ENCODE results near the gene SPATA20. TPM values are rescaled to one million over a fixed set of nuclear protein-coding genes. Genes with fewer than 3 reads are reported as not detected.

Gene SPATA20
- total and polyA plus RNA-seq, 2 of the 4 experiments (the other 2 are of a cell fraction), result 17.0 to 35.0 TPM

GRCh38 chr17:50523208-50523607 is 23.8 kb upstream of the SPATA20 start:
- DNase-seq (no peak), ATAC-seq (ENCODE audit: low read depth) (no peak)
- intact Hi-C loops (cut with micrococcal nuclease), result no loop called here
- Histone ChIP-seq H4K91ac (ENCODE audit: insufficient read depth, low read depth, low read length) (no peak overlapping the region), H3K18ac (ENCODE audit: low read depth, low read length) (no peak overlapping the region), H4K8ac (ENCODE audit: low read depth in 2 of 2, low read length in 2 of 2) (no peak overlapping the region), H2BK5ac (ENCODE audit: low read depth, low read length, poor library complexity, severe bottlenecking) (no peak overlapping the region), H3K4me3 (ENCODE audit: insufficient read depth, low read depth, low read length) (no peak overlapping the region), H3K27me3 (ENCODE audit: control insufficient read depth, insufficient read depth, low read length) (peaks cover 26% of the 10 kb centered on the region), H3K36me3 (ENCODE audit: control insufficient read depth, insufficient read depth, low read length) (no peaks in the 10 kb centered on the region), H3K79me1 (ENCODE audit: low read depth in 1 of 2, low read length in 2 of 2) (no peaks in the 10 kb centered on the region), H3K56ac (ENCODE audit: extremely low read depth, insufficient read depth, low read length) (no peak overlapping the region), H3K4ac (ENCODE audit: low read depth, low read length) (no peak overlapping the region), H3K14ac (replicated peaks; ENCODE audit: low read depth, low read length) (no peak overlapping the region), H3K9ac (ENCODE audit: low read depth, low read length) (no peak overlapping the region), H3K23ac (ENCODE audit: low read depth, low read length) (no peak overlapping the region), H3K27ac (ENCODE audit: insufficient read depth, low read length) (no peak overlapping the region), H2AK5ac (ENCODE audit: low read depth, low read length) (no peak overlapping the region), H3K9me3 (ENCODE audit: control insufficient read depth, insufficient read depth, low read length) (no peaks in the 10 kb centered on the region), H3K4me2 (ENCODE audit: low read depth, low read length) (no peak overlapping the region), H3K9me1 (ENCODE audit: insufficient read depth, low read length) (no peaks in the 10 kb centered on the region), H2BK120ac (ENCODE audit: low read depth, low read length) (no peak overlapping the region), H2AK9ac (replicated peaks; ENCODE audit: low read depth, low read length, poor library complexity) (no peak overlapping the region), H2AFZ (replicated peaks; ENCODE audit: low read length, poor library complexity) (no peak overlapping the region), H2BK15ac (ENCODE audit: low read depth, low read length) (no peak overlapping the region), H4K20me1 (ENCODE audit: insufficient read depth, low read length) (no peaks in the 10 kb centered on the region), H4K5ac (ENCODE audit: low read depth, low read length) (no peak overlapping the region), H2BK20ac (ENCODE audit: low read depth, low read length) (no peak overlapping the region), H3K4me1 (ENCODE audit: control insufficient read depth, insufficient read depth, low read length) (no peaks in the 10 kb centered on the region)
- ChIA-PET CTCF (no interaction called here), POLR2A (ENCODE audit: unreplicated experiment) (no interaction called here)
- TF ChIP-seq NFE2L2 (IDR thresholded peaks at IDR 0.05; ENCODE audit: low read depth, low read length), result no peak
- TF ChIP-seq CTCF (conservative IDR thresholded peaks at IDR 0.05; ENCODE audit: low read depth, low read length), result no peak
- no peak for TF ChIP-seq MXI1 (IDR thresholded peaks at IDR 0.05; ENCODE audit: borderline replicate concordance, low read depth, low read length)
- no peak for TF ChIP-seq RCOR1 (IDR thresholded peaks at IDR 0.05; ENCODE audit: insufficient replicate concordance, low read length)
- TF ChIP-seq MAFK (IDR thresholded peaks at IDR 0.05; ENCODE audit: low read depth, low read length), result no peak
- no peak for TF ChIP-seq RAD21 (IDR thresholded peaks at IDR 0.05; ENCODE audit: low read length)
- no peak for TF ChIP-seq RFX5 (IDR thresholded peaks at IDR 0.05; ENCODE audit: low read depth, low read length)
- TF ChIP-seq CHD1 (IDR thresholded peaks at IDR 0.05; ENCODE audit: low read depth, low read length), result no peak
- no peak for TF ChIP-seq FOS (IDR thresholded peaks at IDR 0.05; ENCODE audit: low read depth, low read length)
- TF ChIP-seq BHLHE40 (IDR thresholded peaks at IDR 0.05; ENCODE audit: low read depth, low read length), result no peak
- in situ Hi-C loops (cut with MboI; ENCODE audit: low sequenced_read_pairs), result no loop called here
- no CpG with 5 or more reads among the region's 2 CpGs for WGBS, 2 experiments (ENCODE audit: extremely low coverage in 2 of 2, insufficient read length in 1 of 2)
- dilution Hi-C loops (cut with HindIII; ENCODE audit: low sequenced_read_pairs, unreplicated experiment), result no loop called here
- BruUV-seq (replicated peaks), result no TSS peak
